PC-9 (cell line): Measurements from ENCODE around the gene MATK. TPM values are rescaled to one million over a fixed set of nuclear protein-coding genes. Genes with fewer than 3 reads are reported as not detected.
"Not testable (repeated sequence)": the region's sequence is repeated elsewhere in the genome, so short reads cannot be mapped to it uniquely, and the experiment has no call there.

ENCODE experiments used
- BruUV-seq: library from RNA; stranded (reverse); fragments of 400-500 nt; replicated peaks from 2 replicates; lab custom pipeline; 2021; lab: Mats Ljungman, UMichigan
- CTCF ChIA-PET: fragments of 300-600 bp; sonication (Branson Sonifier 250); formaldehyde crosslinking; loops from one replicate; lab custom pipeline; 2022; ENCODE audit warnings: antibody characterized with exemption; lab: Charles Lee
- POLR2A ChIA-PET: fragments of 300-600 bp; sonication (Branson Sonifier 250); formaldehyde crosslinking; loops from one replicate; lab custom pipeline; 2022; ENCODE audit warnings: antibody characterized with exemption; ENCODE audit not compliant: unreplicated experiment; lab: Charles Lee
- DNase-seq, 2 experiments: peaks; one replicate each; pipeline versions ENCODE4 v3.0.0 to v3.0.0-alpha.2; 2015 to 2022; ENCODE audit warnings: mixed read lengths in 1 of 2
- H2AFZ ChIP-seq: fragments of 200-600 bp; sonication (generic); 2 replicates; pipeline ENCODE4 v1.8.1; 2017; ENCODE audit warnings: antibody characterized with exemption
- H3F3A ChIP-seq: fragments of 200-600 bp; sonication (generic); 2 replicates; pipeline ENCODE4 v1.8.1; 2017; ENCODE audit warnings: antibody characterized with exemption, mild to moderate bottlenecking, low read depth; ENCODE audit not compliant: insufficient read depth
- H3K27ac ChIP-seq: fragments of 200-600 bp; sonication (generic); 2 replicates; pipeline ENCODE4 v1.6.1; 2016; ENCODE audit warnings: mixed run types
- H3K27me3 ChIP-seq: fragments of 200-600 bp; sonication (generic); 2 replicates; pipeline ENCODE4 v1.6.1; 2016; ENCODE audit warnings: low read depth, mixed run types; ENCODE audit not compliant: insufficient read depth
- H3K36me3 ChIP-seq: fragments of 200-600 bp; sonication (generic); 2 replicates; pipeline ENCODE4 v1.6.1; 2016; ENCODE audit warnings: low read depth, mixed run types
- H3K4me1 ChIP-seq: fragments of 200-600 bp; sonication (generic); replicated peaks from 2 replicates; pipeline ENCODE4 v1.6.1; 2016; ENCODE audit warnings: mixed run types; ENCODE audit not compliant: insufficient read depth
- H3K4me2 ChIP-seq: fragments of 200-600 bp; sonication (generic); 2 replicates; pipeline ENCODE4 v1.6.1; 2017; ENCODE audit warnings: mixed run types
- H3K4me3 ChIP-seq: fragments of 200-600 bp; sonication (generic); 2 replicates; pipeline ENCODE4 v1.6.1; 2016; ENCODE audit warnings: mixed run types
- H3K79me2 ChIP-seq: fragments of 200-600 bp; sonication (generic); 2 replicates; pipeline ENCODE4 v1.6.1; 2017; ENCODE audit warnings: low read depth, mixed run types
- H3K9me2 ChIP-seq: fragments of 200-600 bp; sonication (generic); 2 replicates; pipeline ENCODE4 v1.8.1; 2017; ENCODE audit warnings: mild to moderate bottlenecking; ENCODE audit not compliant: insufficient read depth
- H3K9me3 ChIP-seq: fragments of 200-600 bp; sonication (generic); 2 replicates; pipeline ENCODE4 v1.8.1; 2016; ENCODE audit warnings: low read depth; ENCODE audit not compliant: insufficient read depth
- H4K20me1 ChIP-seq: fragments of 200-600 bp; sonication (generic); 2 replicates; pipeline ENCODE4 v1.8.1; 2017; ENCODE audit not compliant: insufficient read depth
- EZH2 ChIP-seq: fragments of 200-600 bp; sonication (generic); IDR thresholded peaks from 2 replicates; pipeline ENCODE4 v1.8.0; 2017; ENCODE audit warnings: antibody characterized with exemption, low read depth
- intact Hi-C: fragments of 100-400 bp; cut with micrococcal nuclease; formaldehyde crosslinking; loops from one replicate; pipeline ENCODE4 v1.10.0; 2022; ENCODE audit not compliant: unreplicated experiment
- total RNA-seq: library from RNA; stranded (reverse); gene quantifications from 2 replicates; pipeline ENCODE4 v1.2.3, GENCODE V29; 2021
- TF ChIP-seq, protein P1 (sequence below): fragments of 200-600 bp; sonication (generic); conservative IDR thresholded peaks from 2 replicates; pipeline ENCODE4 v1.6.1; 2017; ENCODE audit warnings: mixed run types, antibody characterized with exemption, mild to moderate bottlenecking, moderate library complexity

MATK gene
- total RNA-seq, 1 experiment from 2014 or later, result not detected

DNA sequence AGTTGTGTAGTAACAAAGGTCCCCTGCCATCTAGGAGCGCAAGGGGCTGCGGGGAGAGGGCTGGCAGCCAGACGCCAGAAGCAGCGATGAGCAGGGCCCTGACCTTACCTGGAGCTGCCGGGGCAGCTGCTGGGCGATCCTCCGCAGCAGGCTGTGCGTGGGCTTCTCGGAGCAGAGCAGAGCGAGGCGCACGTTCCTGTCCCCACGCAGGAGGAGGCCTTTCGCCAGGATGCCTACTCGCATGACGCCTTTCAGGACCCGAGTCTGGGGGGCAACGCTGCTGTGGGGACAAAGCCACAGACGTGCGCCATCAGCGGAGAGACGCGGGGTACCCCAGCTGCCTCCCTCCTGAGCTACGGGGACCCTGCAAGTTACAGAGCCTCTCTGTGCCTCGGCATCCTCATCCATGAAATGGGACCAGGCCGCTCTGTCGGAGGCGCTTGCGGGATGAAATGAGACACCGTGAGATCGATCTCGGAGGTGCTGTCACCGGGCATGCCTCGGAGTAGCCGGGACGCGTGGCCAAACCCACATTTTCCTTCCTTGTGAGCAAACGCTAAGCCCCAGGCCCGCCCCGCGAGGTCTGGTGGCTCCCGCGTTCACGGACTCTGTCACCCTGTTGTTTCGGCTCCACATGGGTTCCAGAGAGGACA, 30.5 kb upstream of the MATK start:
- Histone ChIP-seq H3F3A (no peaks in the 10 kb centered on the region), H2AFZ (no peak overlapping the region), H3K4me2 (no peak overlapping the region), H4K20me1 (no peaks in the 10 kb centered on the region), H3K27ac (no peak overlapping the region), H3K9me2 (no peaks in the 10 kb centered on the region), H3K4me3 (no peak overlapping the region), H3K27me3 (peaks cover 25% of the 10 kb centered on the region; the same call in 1 of the 2 replicates), H3K9me3 (no peaks in the 10 kb centered on the region), H3K36me3 (no peaks in the 10 kb centered on the region), H3K4me1 (no peaks in the 10 kb centered on the region), H3K79me2 (no peaks in the 10 kb centered on the region)
- no TSS peak for BruUV-seq
- POLR2A ChIA-PET, result no interaction called here
- no peak for DNase-seq
- TF ChIP-seq EZH2, result no peak
- TF ChIP-seq, protein P1, sequence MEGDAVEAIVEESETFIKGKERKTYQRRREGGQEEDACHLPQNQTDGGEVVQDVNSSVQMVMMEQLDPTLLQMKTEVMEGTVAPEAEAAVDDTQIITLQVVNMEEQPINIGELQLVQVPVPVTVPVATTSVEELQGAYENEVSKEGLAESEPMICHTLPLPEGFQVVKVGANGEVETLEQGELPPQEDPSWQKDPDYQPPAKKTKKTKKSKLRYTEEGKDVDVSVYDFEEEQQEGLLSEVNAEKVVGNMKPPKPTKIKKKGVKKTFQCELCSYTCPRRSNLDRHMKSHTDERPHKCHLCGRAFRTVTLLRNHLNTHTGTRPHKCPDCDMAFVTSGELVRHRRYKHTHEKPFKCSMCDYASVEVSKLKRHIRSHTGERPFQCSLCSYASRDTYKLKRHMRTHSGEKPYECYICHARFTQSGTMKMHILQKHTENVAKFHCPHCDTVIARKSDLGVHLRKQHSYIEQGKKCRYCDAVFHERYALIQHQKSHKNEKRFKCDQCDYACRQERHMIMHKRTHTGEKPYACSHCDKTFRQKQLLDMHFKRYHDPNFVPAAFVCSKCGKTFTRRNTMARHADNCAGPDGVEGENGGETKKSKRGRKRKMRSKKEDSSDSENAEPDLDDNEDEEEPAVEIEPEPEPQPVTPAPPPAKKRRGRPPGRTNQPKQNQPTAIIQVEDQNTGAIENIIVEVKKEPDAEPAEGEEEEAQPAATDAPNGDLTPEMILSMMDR, result no peak
- CTCF ChIA-PET, result no interaction called here
- intact Hi-C loops, result no loop called here

DNA sequence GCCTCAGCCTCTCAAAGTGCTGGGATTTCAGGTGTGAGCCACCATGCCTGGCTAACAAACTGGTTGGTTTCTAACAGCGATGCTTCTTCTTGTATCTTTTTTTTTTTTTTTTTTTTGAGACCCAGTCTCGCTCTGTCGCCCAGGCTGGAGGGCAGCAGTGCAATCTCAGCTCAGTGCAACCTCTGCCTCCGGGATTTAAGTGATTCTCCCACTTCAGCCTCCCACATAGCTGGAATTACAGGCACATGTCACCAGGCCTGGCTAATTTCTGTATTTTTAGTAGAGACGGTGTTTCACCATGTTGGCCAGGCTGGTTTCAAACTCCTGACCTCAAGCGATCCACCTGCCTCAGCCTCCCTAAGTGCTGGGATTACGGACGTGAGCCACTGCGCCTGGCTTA, 30.0 kb upstream of the MATK start:
- H3K79me2 ChIP-seq, H2AFZ ChIP-seq, DNase-seq, H3K9me2 ChIP-seq, intact Hi-C loops, H3K4me2 ChIP-seq, H3K4me3 ChIP-seq, CTCF ChIA-PET, H3K9me3 ChIP-seq, BruUV-seq, H4K20me1 ChIP-seq, H3K36me3 ChIP-seq, POLR2A ChIA-PET, H3K27ac ChIP-seq, H3F3A ChIP-seq, H3K4me1 ChIP-seq: not testable (repeated sequence)
- peaks cover 19% of the 10 kb centered on the region; the same call in 1 of the 2 replicates for H3K27me3 ChIP-seq

DNA sequence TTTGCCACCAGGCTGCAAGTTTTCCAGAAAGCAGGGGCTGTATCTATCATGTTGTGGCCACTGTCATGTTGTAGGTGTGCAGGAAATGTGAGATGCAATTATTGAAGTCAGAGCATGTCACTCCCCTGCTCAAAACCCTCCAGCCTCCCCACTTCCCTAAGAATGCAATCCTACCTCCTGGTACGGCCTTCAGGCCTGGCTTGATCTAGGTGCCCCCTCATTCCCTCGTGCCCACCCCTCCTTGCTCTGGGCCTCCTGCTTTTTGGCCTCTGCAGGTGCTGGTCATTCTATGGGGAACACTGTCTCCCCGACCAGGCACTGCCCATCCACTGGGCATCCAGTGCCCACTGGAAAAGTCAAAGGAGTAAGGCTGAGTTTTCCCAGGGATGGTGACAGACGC, 28.5 kb upstream of the MATK start:
- H3K4me3 ChIP-seq, result no peak overlapping the region
- ChIA-PET POLR2A (no interaction called here), CTCF (no interaction called here)
- no peak overlapping the region for H2AFZ ChIP-seq
- no peak overlapping the region for H3K4me2 ChIP-seq
- H3K9me3 ChIP-seq, result no peaks in the 10 kb centered on the region
- H3K9me2 ChIP-seq, result no peaks in the 10 kb centered on the region
- intact Hi-C loops, result no loop called here
- H4K20me1 ChIP-seq, result no peaks in the 10 kb centered on the region
- DNase-seq, result no peak
- H3K36me3 ChIP-seq, result no peaks in the 10 kb centered on the region
- no TSS peak for BruUV-seq
- H3K79me2 ChIP-seq, result no peaks in the 10 kb centered on the region
- H3F3A ChIP-seq, result no peaks in the 10 kb centered on the region
- TF ChIP-seq, protein P1, result no peak
- TF ChIP-seq EZH2, result no peak
- H3K27me3 ChIP-seq, result peaks cover 15% of the 10 kb centered on the region; the same call in 1 of the 2 replicates
- H3K4me1 ChIP-seq, result no peaks in the 10 kb centered on the region
- H3K27ac ChIP-seq, result no peak overlapping the region
